Keratinocyte (primary cell): ENCODE results near the gene PITPNC1. TPM values are rescaled to one million over a fixed set of nuclear protein-coding genes. Genes with fewer than 3 reads are reported as not detected.

Experiments
- DNase-seq: peaks from one replicate; pipeline ENCODE4 v3.0.0-alpha.2; 2011; ENCODE audit warnings: low read depth, missing footprints, low spot score
- FAIRE-seq: peaks from 2 replicates; lab custom pipeline; 2011; peaks lifted over from hg19 to GRCh38; lab: Jason Lieb, UNC
- H2AFZ ChIP-seq: 2 replicates; pipeline ENCODE4 v1.6.0; 2012; ENCODE audit warnings: low read length, control low read depth, inconsistent platforms; ENCODE audit not compliant: control insufficient read depth
- H3K27ac ChIP-seq: 2 replicates; pipeline ENCODE4 v1.5.1; 2011; ENCODE audit warnings: low read length; ENCODE audit not compliant: control insufficient read depth, insufficient read depth
- H3K27me3 ChIP-seq: 3 replicates; pipeline ENCODE4 v1.6.0; 2011; ENCODE audit warnings: low read length; ENCODE audit not compliant: control insufficient read depth, insufficient read depth; ENCODE audit errors: extremely low read depth
- H3K36me3 ChIP-seq, 2 experiments: 2 replicates in 1 of 2; 3 replicates in 1 of 2; pipeline ENCODE4 v1.5.1; 2011; ENCODE audit warnings: low read length in 2 of 2, mild to moderate bottlenecking in 1 of 2; ENCODE audit not compliant: control insufficient read depth in 2 of 2, insufficient read depth in 2 of 2; ENCODE audit errors: extremely low read depth in 1 of 2
- H3K4me1 ChIP-seq: 3 replicates; pipeline ENCODE4 v1.5.1; 2011; ENCODE audit warnings: low read length; ENCODE audit not compliant: control insufficient read depth, insufficient read depth; ENCODE audit errors: extremely low read depth
- H3K4me2 ChIP-seq: 3 replicates; pipeline ENCODE4 v1.6.0; 2011; ENCODE audit warnings: low read depth, low read length; ENCODE audit not compliant: control insufficient read depth, insufficient read depth; ENCODE audit errors: extremely low read depth
- H3K4me3 ChIP-seq, 3 experiments: fragments of 200-600 bp in 1 of 3; sonication (generic) in 1 of 3; 2 replicates in 2 of 3; 3 replicates in 1 of 3; pipeline ENCODE4 v1.5.1; 2011 to 2016; ENCODE audit warnings: low read length in 3 of 3, mild to moderate bottlenecking in 3 of 3, control low read depth in 2 of 3, inconsistent platforms in 1 of 3, low read depth in 1 of 3, mixed read lengths in 1 of 3, mixed run types in 1 of 3, moderate library complexity in 1 of 3; ENCODE audit not compliant: control insufficient read depth in 2 of 3, insufficient read depth in 2 of 3; ENCODE audit errors: extremely low read depth in 1 of 3
- H3K79me2 ChIP-seq: 2 replicates; pipeline ENCODE4 v1.6.0; 2012; ENCODE audit warnings: low read length; ENCODE audit not compliant: control insufficient read depth, insufficient read depth
- H3K9ac ChIP-seq: 3 replicates; pipeline ENCODE4 v1.6.0; 2011; ENCODE audit warnings: low read length; ENCODE audit not compliant: control insufficient read depth, insufficient read depth; ENCODE audit errors: extremely low read depth
- H3K9me1 ChIP-seq: 3 replicates; pipeline ENCODE4 v1.6.0; 2011; ENCODE audit warnings: low read length; ENCODE audit not compliant: control insufficient read depth, insufficient read depth; ENCODE audit errors: extremely low read depth
- H3K9me3 ChIP-seq: 2 replicates; pipeline ENCODE4 v1.5.1; 2012; ENCODE audit warnings: low read depth, low read length; ENCODE audit not compliant: control insufficient read depth
- H4K20me1 ChIP-seq: 3 replicates; pipeline ENCODE4 v1.6.0; 2011; ENCODE audit warnings: low read length; ENCODE audit not compliant: control insufficient read depth, insufficient read depth; ENCODE audit errors: extremely low read depth
- EZH2 ChIP-seq: IDR thresholded peaks from one replicate; pipeline ENCODE4 v1.6.1; 2012; ENCODE audit warnings: inconsistent platforms, mild to moderate bottlenecking, low read length, moderate library complexity
- dilution Hi-C: fragments of 300-500 bp; cut with MboI; formaldehyde crosslinking; loops from one replicate; pipeline ENCODE4 v1.7.0; 2020; ENCODE audit warnings: low sequenced_read_pairs; ENCODE audit not compliant: extremely low pct_ligation_motif_present
- polyA plus RNA-seq, 5 experiments: library from polyadenylated mRNA; depleted of rRNA in 3 of 5; stranded (reverse) in 3 of 5; stranded (forward) in 1 of 5; unstranded in 1 of 5; fragments of >200 nt; gene quantifications; 1 replicate in 1 of 5; 2 replicates in 3 of 5; 3 replicates in 1 of 5; pipeline versions ENCODE4 v1.2.1 to v1.2.3, GENCODE V29; 2011 to 2012; ENCODE audit warnings: missing spikeins in 2 of 5, low read depth in 1 of 5, low replicate concordance in 1 of 5
- TF ChIP-seq, protein P1 (sequence below), 3 experiments: IDR thresholded peaks in 1 of 3; conservative IDR thresholded peaks in 1 of 3; optimal IDR thresholded peaks in 1 of 3; 2 replicates in 2 of 3; 3 replicates in 1 of 3; pipeline versions ENCODE3 to v1.5.1; 2011; ENCODE audit warnings: low read length in 3 of 3, mild to moderate bottlenecking in 3 of 3, moderate library complexity in 2 of 3, control low read depth in 1 of 3, inconsistent platforms in 1 of 3; ENCODE audit not compliant: insufficient read depth in 2 of 3; ENCODE audit errors: extremely low read depth in 1 of 3

Gene PITPNC1
- polyA plus RNA-seq, 1 donor (not counting 4 experiments of a cell fraction or from before 2014, with no cell fraction given) = 24.8 TPM

- H3K4me3 ChIP-seq = no peak overlapping the region
- FAIRE-seq = no peak
- dilution Hi-C loops = no loop called here
These were observed 280.5 kb downstream of the PITPNC1 start for GRCh38 chr17:67657596-67657995.

GRCh38 chr17:67658265-67658664 lies 281.2 kb downstream of the PITPNC1 start:
- no peaks in the 10 kb centered on the region for H3K79me2 ChIP-seq
- H3K4me2 ChIP-seq = no peak overlapping the region
- H3K9me3 ChIP-seq = no peaks in the 10 kb centered on the region
- peaks cover 0 to 4% of the 10 kb centered on the region in 2 experiments for H3K36me3 ChIP-seq
- H3K9ac ChIP-seq = no peak overlapping the region
- no peaks in the 10 kb centered on the region for H3K27me3 ChIP-seq
- no peak for FAIRE-seq
- H4K20me1 ChIP-seq = no peaks in the 10 kb centered on the region
- H3K4me1 ChIP-seq = no peaks in the 10 kb centered on the region
- H3K9me1 ChIP-seq = no peaks in the 10 kb centered on the region
- no peak for DNase-seq
- dilution Hi-C loops = no loop called here
- TF ChIP-seq, protein P1, sequence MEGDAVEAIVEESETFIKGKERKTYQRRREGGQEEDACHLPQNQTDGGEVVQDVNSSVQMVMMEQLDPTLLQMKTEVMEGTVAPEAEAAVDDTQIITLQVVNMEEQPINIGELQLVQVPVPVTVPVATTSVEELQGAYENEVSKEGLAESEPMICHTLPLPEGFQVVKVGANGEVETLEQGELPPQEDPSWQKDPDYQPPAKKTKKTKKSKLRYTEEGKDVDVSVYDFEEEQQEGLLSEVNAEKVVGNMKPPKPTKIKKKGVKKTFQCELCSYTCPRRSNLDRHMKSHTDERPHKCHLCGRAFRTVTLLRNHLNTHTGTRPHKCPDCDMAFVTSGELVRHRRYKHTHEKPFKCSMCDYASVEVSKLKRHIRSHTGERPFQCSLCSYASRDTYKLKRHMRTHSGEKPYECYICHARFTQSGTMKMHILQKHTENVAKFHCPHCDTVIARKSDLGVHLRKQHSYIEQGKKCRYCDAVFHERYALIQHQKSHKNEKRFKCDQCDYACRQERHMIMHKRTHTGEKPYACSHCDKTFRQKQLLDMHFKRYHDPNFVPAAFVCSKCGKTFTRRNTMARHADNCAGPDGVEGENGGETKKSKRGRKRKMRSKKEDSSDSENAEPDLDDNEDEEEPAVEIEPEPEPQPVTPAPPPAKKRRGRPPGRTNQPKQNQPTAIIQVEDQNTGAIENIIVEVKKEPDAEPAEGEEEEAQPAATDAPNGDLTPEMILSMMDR (optimal IDR thresholded peaks at IDR 0.05 in 1 of 3, IDR thresholded peaks at IDR 0.05 in 1 of 3, conservative IDR thresholded peaks at IDR 0.05 in 1 of 3; ENCODE audit: extremely low read depth in 1 of 3, insufficient read depth in 2 of 3, low read length in 3 of 3) = no peak
- TF ChIP-seq EZH2 = no peak
- no peak overlapping the region for H2AFZ ChIP-seq
- no peak overlapping the region for H3K27ac ChIP-seq
- H3K4me3 ChIP-seq = no peak overlapping the region

More at GRCh38 chr17:67657596-67657995, 280.5 kb downstream of the PITPNC1 start:
- Histone ChIP-seq H4K20me1 (no peaks in the 10 kb centered on the region), H2AFZ (no peak overlapping the region), H3K27ac (no peak overlapping the region), H3K9ac (no peak overlapping the region), H3K4me1 (no peaks in the 10 kb centered on the region), H3K27me3 (no peaks in the 10 kb centered on the region), H3K9me3 (no peaks in the 10 kb centered on the region), H3K36me3 (peaks cover 0 to 5% of the 10 kb centered on the region in 2 experiments), H3K79me2 (no peaks in the 10 kb centered on the region), H3K4me2 (no peak overlapping the region), H3K9me1 (no peaks in the 10 kb centered on the region)
- no peak for DNase-seq
- no peak for TF ChIP-seq EZH2
- TF ChIP-seq, protein P1 (optimal IDR thresholded peaks at IDR 0.05 in 1 of 3, IDR thresholded peaks at IDR 0.05 in 1 of 3, conservative IDR thresholded peaks at IDR 0.05 in 1 of 3; ENCODE audit: extremely low read depth in 1 of 3, insufficient read depth in 2 of 3, low read length in 3 of 3) = no peak
